Activated CD4-positive, alpha-beta T cell treated with anti-CD3 and anti-CD28 coated beads for 24 hours (primary cell): Measurements from ENCODE around the gene OR13J1.
"Not testable (repeated sequence)": the region's sequence is repeated elsewhere in the genome, so short reads cannot be mapped to it uniquely, and the experiment has no call there.

Experiments
- DNase-seq, 2 donors: peaks; one replicate each; pipeline ENCODE4 v3.0.0-alpha.2; 2020; ENCODE audit warnings: low read depth in 2 of 2

Gene OR13J1

GRCh38 chr9:35870351-35870923 is at the start of gene OR13J1:
Gene OR13J1, minus strand, starts transcription at chr9:35870401. Its CDS starts 0 bp downstream, at chr9:35870401.
- DNase-seq: no peak

- DNase-seq: no peak
These were observed 49.2 kb upstream of the OR13J1 start for GRCh38 chr9:35919212-35920008.

- DNase-seq: no peak
These were observed 48.6 kb upstream of the OR13J1 start for GRCh38 chr9:35918780-35919179.

- no peak for DNase-seq
These were observed 47.1 kb upstream of the OR13J1 start for GRCh38 chr9:35917261-35917660.

GRCh38 chr9:35915681-35916294 is 45.6 kb upstream of the OR13J1 start:
- DNase-seq: no peak

GRCh38 chr9:35914301-35914807 is 44.2 kb upstream of the OR13J1 start:
- no peak for DNase-seq

GRCh38 chr9:35913429-35913828 is 43.2 kb upstream of the OR13J1 start:
- DNase-seq: not testable (repeated sequence)

- no peak for DNase-seq
These were observed 42.7 kb upstream of the OR13J1 start for GRCh38 chr9:35912791-35913400.

GRCh38 chr9:35911690-35912089 is 41.5 kb upstream of the OR13J1 start:
- no peak for DNase-seq

GRCh38 chr9:35910613-35911359 is 40.6 kb upstream of the OR13J1 start:
- peak in 1 of 2 donors; percentile 14 for DNase-seq

GRCh38 chr9:35909687-35910612 is 39.7 kb upstream of the OR13J1 start:
- no peak for DNase-seq

- no peak for DNase-seq
These were observed 39.1 kb upstream of the OR13J1 start, which contains the start of gene SPAAR for GRCh38 chr9:35909274-35909673. Gene SPAAR, plus strand, starts transcription at chr9:35909490. Its CDS starts 974 bp downstream, at chr9:35910464.

GRCh38 chr9:35908504-35909125 is 38.4 kb upstream of the OR13J1 start:
- DNase-seq: no peak

- no peak for DNase-seq
These were observed 37.7 kb upstream of the OR13J1 start for GRCh38 chr9:35907711-35908503.

- DNase-seq: no peak
These were observed 36.9 kb upstream of the OR13J1 start for GRCh38 chr9:35906923-35907699.

GRCh38 chr9:35905912-35906679 is 35.9 kb upstream of the OR13J1 start, which contains the start of gene HRCT1:
Gene HRCT1, plus strand, starts transcription at chr9:35906202. Its CDS starts 86 bp downstream, at chr9:35906288.
- DNase-seq: no peak

- no peak for DNase-seq
These were observed 35.0 kb upstream of the OR13J1 start for GRCh38 chr9:35905051-35905781.
